SU-DHL-6 (cell line): ENCODE data around the gene CPSF6.

Source experiments
- CTCF ChIP-seq: fragments of 200-600 bp; sonication (generic); IDR thresholded peaks from one replicate; pipeline ENCODE4 v1.5.1; 2017; ENCODE audit warnings: antibody characterized with exemption, mild to moderate bottlenecking, low read length, moderate library complexity; ENCODE audit not compliant: insufficient read depth, poor library complexity, severe bottlenecking
- EZH2phosphoT487 ChIP-seq: fragments of 200-600 bp; sonication (generic), shearing (Covaris generic); conservative IDR thresholded peaks from 2 replicates; pipeline ENCODE4 v1.6.1; 2018; ENCODE audit warnings: mild to moderate bottlenecking, antibody characterized with exemption, low read length, moderate library complexity, mixed read lengths

- TF ChIP-seq CTCF (no peak), EZH2phosphoT487 (no peak)
Measured at GRCh38 chr12:69262264-69262974, 23.1 kb downstream of the CPSF6 start.
